Measurements from ENCODE around the gene C11orf54.

DNA sequence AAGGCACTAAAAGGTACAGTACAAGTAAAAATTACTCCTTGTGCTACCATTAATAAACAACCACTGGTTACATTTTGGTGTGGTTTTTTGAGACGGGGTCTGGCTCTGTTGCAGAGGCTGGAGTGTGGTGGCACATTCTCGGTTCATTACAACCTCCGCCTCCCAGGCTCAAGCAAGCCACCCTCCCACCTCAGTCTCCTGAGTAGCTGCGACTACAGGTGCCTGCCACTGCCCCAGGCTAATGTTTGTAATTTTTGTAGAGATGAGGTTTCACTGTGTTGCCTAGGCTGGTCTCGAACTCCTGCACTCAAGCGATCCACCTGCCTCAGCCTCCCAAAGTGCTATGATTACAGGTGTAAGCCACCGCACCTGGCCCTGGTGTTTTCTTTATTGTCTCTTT, 20.9 kb upstream of the C11orf54 start:
- TF ChIP-seq, protein P1, sequence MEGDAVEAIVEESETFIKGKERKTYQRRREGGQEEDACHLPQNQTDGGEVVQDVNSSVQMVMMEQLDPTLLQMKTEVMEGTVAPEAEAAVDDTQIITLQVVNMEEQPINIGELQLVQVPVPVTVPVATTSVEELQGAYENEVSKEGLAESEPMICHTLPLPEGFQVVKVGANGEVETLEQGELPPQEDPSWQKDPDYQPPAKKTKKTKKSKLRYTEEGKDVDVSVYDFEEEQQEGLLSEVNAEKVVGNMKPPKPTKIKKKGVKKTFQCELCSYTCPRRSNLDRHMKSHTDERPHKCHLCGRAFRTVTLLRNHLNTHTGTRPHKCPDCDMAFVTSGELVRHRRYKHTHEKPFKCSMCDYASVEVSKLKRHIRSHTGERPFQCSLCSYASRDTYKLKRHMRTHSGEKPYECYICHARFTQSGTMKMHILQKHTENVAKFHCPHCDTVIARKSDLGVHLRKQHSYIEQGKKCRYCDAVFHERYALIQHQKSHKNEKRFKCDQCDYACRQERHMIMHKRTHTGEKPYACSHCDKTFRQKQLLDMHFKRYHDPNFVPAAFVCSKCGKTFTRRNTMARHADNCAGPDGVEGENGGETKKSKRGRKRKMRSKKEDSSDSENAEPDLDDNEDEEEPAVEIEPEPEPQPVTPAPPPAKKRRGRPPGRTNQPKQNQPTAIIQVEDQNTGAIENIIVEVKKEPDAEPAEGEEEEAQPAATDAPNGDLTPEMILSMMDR (IDR thresholded peaks at IDR 0.05; ENCODE audit: low read depth, low read length, missing input control) = no peak
- no peak for TF ChIP-seq ATF3 (IDR thresholded peaks at IDR 0.05)
- no peak for TF ChIP-seq MAX (IDR thresholded peaks at IDR 0.05)
- TF ChIP-seq, protein P2, sequence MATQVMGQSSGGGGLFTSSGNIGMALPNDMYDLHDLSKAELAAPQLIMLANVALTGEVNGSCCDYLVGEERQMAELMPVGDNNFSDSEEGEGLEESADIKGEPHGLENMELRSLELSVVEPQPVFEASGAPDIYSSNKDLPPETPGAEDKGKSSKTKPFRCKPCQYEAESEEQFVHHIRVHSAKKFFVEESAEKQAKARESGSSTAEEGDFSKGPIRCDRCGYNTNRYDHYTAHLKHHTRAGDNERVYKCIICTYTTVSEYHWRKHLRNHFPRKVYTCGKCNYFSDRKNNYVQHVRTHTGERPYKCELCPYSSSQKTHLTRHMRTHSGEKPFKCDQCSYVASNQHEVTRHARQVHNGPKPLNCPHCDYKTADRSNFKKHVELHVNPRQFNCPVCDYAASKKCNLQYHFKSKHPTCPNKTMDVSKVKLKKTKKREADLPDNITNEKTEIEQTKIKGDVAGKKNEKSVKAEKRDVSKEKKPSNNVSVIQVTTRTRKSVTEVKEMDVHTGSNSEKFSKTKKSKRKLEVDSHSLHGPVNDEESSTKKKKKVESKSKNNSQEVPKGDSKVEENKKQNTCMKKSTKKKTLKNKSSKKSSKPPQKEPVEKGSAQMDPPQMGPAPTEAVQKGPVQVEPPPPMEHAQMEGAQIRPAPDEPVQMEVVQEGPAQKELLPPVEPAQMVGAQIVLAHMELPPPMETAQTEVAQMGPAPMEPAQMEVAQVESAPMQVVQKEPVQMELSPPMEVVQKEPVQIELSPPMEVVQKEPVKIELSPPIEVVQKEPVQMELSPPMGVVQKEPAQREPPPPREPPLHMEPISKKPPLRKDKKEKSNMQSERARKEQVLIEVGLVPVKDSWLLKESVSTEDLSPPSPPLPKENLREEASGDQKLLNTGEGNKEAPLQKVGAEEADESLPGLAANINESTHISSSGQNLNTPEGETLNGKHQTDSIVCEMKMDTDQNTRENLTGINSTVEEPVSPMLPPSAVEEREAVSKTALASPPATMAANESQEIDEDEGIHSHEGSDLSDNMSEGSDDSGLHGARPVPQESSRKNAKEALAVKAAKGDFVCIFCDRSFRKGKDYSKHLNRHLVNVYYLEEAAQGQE (IDR thresholded peaks at IDR 0.05) = no peak
- no peak for TF ChIP-seq YY1 (IDR thresholded peaks at IDR 0.05)
- no peak for TF ChIP-seq RAD21 (IDR thresholded peaks at IDR 0.05)
- no peak for TF ChIP-seq FOXA1 (IDR thresholded peaks at IDR 0.05)
- no peak for TF ChIP-seq EGR1 (IDR thresholded peaks at IDR 0.05; ENCODE audit: low read depth in 2 of 2)
- TF ChIP-seq SP1 (IDR thresholded peaks at IDR 0.05) = no peak
- TF ChIP-seq GABPA (IDR thresholded peaks at IDR 0.05 in 1 of 2, conservative IDR thresholded peaks at IDR 0.05 in 1 of 2) = no peak

All from liver (tissue), 3 donors.